Activated naive CD8-positive, alpha-beta T cell treated with anti-CD3 and anti-CD28 coated beads for 36 hours (primary cell): ENCODE results near the gene NES. TPM values are rescaled to one million over a fixed set of nuclear protein-coding genes. Genes with fewer than 3 reads are reported as not detected.

Source experiments
- DNase-seq: peaks from one replicate; pipeline ENCODE4 v3.0.0; 2021
- H3K27ac Mint-ChIP-seq: one replicate; pipeline ENCODE4 v1.8.0; 2022; ENCODE audit warnings: mild to moderate bottlenecking, moderate library complexity, mixed read lengths
- H3K27me3 Mint-ChIP-seq: one replicate; pipeline ENCODE4 v1.8.0; 2022; ENCODE audit warnings: mild to moderate bottlenecking, mixed read lengths
- H3K36me3 Mint-ChIP-seq: one replicate; pipeline ENCODE4 v1.8.0; 2021; ENCODE audit warnings: mild to moderate bottlenecking, mixed read lengths
- H3K4me1 Mint-ChIP-seq: one replicate; pipeline ENCODE4 v1.8.0; 2021; ENCODE audit warnings: mixed read lengths
- H3K4me3 Mint-ChIP-seq: one replicate; pipeline ENCODE4 v1.8.0; 2022; ENCODE audit warnings: mild to moderate bottlenecking, moderate library complexity, mixed read lengths
- H3K9me3 Mint-ChIP-seq: one replicate; pipeline ENCODE4 v1.8.0; 2022; ENCODE audit warnings: mixed read lengths
- total RNA-seq, 2 experiments: library from RNA; stranded (reverse); gene quantifications; one replicate each; pipeline ENCODE4 v1.2.3, GENCODE V29; 2021

Gene NES
- total RNA-seq, 2 experiments from 2014 or later = 0.04 TPM; not detected in 1

DNA sequence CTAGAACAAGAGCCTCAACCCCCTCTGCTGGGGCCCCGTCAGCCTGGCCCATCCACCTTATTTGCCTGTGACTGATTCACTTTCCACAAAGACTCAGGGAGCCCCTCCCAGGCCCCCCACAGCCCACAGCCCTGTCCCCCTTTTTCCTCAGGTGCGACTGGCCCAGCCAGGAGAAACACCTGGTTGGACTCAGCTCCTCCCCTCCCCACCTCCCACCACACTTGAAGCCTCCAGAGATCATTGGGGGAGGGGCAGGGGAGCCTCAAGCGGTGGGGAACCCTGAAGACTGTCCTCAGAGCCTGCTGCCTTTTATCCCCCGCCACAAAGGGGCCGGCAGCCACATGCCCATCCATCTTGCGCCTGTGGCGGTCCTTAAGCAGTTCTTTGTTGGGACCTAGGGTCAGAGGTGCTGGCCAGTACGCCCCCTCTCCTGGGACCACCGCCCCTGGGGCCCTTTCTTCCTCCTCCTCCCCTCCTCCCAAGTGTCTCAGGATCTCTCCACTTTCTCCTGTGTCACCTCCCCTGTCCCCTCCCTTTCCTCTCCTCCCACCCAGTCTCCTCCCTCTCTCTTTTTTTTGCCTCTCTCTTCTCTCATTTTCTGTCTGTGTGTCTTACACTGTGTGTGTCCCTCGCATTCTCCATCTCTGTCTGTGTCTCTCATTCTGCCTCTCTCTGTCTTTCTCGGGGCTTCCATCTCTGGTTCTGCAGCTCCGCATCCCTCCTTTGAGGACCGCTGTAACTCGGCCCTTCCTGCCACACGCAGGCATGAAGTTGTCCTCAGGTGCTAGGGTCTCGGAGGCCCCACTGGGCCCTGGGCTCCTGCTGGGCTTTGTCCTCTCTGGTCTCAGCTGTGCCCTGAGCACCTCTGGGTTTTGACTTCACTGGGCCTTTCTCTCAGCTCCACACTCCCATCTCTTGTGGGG, 16.0 kb upstream of the NES start:
- H3K36me3 Mint-ChIP-seq = no peaks in the 10 kb centered on the region
- H3K4me1 Mint-ChIP-seq = peaks cover 27% of the 10 kb centered on the region
- H3K27me3 Mint-ChIP-seq = peaks cover 81% of the 10 kb centered on the region
- no peak for DNase-seq
- H3K4me3 Mint-ChIP-seq = no peak overlapping the region
- no peaks in the 10 kb centered on the region for H3K9me3 Mint-ChIP-seq
- no peak overlapping the region for H3K27ac Mint-ChIP-seq

DNA sequence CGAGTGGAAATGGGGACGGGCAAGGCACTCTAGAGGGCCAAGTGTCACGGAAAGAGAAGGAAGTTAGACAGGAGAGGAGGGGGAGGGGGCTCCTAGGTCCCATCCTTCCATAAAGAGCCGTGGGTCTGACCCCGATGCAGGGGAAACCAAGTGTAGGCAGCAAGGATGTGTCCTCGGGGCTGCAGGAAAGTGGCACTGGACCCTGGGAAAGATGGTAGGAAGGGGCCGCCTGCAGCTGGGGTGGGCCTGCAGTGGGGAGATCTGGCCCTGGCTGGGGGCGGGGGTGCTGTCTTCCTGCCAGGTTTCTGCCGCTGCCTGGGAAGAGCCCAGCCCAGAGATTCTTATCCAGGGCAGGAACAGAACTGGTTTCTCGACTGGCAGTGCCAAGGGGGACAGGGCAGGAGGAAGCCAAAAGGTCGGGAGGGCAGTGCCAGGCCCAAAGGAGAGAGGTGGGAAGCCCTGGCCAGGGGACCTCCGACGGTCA, 15.3 kb upstream of the NES start:
- H3K4me3 Mint-ChIP-seq = no peak overlapping the region
- peaks cover 27% of the 10 kb centered on the region for H3K4me1 Mint-ChIP-seq
- peaks cover 79% of the 10 kb centered on the region for H3K27me3 Mint-ChIP-seq
- H3K27ac Mint-ChIP-seq = no peak overlapping the region
- DNase-seq = no peak
- no peaks in the 10 kb centered on the region for H3K36me3 Mint-ChIP-seq
- H3K9me3 Mint-ChIP-seq = no peaks in the 10 kb centered on the region

DNA sequence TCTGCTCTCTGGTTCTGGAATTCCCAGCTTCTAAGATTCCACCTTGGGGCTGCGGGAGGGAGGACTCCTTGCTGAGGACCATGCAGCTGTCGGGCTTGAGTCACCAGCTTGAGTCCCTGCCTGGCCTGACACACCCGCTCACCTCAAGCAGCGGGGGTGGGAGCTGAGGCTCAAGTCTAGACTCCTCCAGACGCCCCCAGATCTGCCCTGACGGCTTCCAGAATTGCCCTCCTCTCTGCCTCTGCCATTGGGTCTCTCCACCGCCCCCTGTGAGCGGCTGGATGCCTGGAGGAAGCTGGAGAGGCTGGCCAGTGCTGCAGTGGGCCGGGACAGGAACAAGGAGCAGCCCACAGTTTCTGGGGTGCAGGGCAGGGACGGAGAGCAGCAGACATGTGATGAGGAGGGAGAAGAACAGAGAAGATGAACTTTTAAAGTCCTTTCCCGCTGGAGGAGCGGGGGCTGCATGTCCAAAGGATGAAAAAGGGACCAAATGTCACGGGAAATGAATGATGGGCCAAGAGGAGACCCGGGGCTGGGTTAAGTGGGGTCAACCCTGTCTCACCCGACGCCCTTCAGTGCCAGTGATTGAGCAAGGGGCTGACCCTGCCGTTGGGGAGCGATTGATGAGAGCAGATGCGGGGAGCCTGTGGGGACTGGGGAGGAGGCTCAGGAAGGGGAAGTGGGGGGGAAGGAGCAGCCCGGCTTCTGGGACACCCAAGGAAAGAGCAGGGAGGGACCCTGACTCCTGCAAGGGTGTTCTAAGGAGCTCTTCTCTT, 14.6 kb upstream of the NES start:
- no peak overlapping the region for H3K27ac Mint-ChIP-seq
- H3K27me3 Mint-ChIP-seq = peaks cover 73% of the 10 kb centered on the region
- no peak for DNase-seq
- H3K9me3 Mint-ChIP-seq = no peaks in the 10 kb centered on the region
- peaks cover 27% of the 10 kb centered on the region for H3K4me1 Mint-ChIP-seq
- no peaks in the 10 kb centered on the region for H3K36me3 Mint-ChIP-seq
- H3K4me3 Mint-ChIP-seq = no peak overlapping the region

DNA sequence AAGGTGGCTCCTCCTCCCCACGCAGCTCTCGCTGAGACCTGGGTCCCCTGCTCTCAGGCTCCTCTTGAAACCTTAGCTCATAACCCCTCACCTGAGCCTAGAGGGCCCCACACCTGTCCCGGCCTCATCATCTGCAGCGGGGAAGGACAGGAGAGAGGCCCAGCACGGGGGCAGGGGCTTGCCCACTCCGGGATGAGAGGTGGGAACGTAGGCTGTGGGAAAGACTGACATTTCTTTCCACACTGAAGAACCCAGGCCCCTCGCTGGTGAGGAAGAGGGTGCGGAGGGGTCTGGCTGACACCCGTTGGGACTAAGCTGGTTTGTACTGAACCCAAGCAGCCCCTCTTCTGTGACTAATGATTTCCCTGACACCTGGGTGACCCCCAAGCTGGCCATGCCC, 14.0 kb upstream of the NES start:
- Mint-ChIP-seq H3K4me3 (no peak overlapping the region), H3K27me3 (peaks cover 67% of the 10 kb centered on the region), H3K36me3 (no peaks in the 10 kb centered on the region), H3K27ac (no peak overlapping the region), H3K4me1 (peaks cover 27% of the 10 kb centered on the region), H3K9me3 (no peaks in the 10 kb centered on the region)
- no peak for DNase-seq

DNA sequence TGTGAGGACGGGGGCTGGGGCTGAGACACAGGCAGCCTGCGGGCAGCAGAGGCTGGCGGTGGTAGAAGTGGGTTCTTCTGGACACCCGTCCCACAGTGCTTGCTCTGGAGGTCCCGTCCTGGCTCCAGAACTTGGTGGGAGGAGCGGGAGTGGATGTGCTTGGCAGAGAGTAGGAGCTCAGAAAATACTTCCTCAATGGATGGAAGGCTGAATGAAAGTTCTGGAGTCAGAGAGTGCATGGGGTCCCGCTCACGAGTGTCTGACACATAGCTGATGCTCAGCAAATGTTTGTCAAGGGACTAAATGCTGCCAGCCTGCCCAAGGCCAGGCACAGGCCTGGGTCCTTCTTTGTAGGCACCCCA, 13.4 kb upstream of the NES start:
- Mint-ChIP-seq H3K36me3 (no peaks in the 10 kb centered on the region), H3K27ac (no peak overlapping the region), H3K4me1 (peaks cover 27% of the 10 kb centered on the region), H3K4me3 (no peak overlapping the region), H3K9me3 (no peaks in the 10 kb centered on the region), H3K27me3 (peaks cover 66% of the 10 kb centered on the region)
- no peak for DNase-seq

DNA sequence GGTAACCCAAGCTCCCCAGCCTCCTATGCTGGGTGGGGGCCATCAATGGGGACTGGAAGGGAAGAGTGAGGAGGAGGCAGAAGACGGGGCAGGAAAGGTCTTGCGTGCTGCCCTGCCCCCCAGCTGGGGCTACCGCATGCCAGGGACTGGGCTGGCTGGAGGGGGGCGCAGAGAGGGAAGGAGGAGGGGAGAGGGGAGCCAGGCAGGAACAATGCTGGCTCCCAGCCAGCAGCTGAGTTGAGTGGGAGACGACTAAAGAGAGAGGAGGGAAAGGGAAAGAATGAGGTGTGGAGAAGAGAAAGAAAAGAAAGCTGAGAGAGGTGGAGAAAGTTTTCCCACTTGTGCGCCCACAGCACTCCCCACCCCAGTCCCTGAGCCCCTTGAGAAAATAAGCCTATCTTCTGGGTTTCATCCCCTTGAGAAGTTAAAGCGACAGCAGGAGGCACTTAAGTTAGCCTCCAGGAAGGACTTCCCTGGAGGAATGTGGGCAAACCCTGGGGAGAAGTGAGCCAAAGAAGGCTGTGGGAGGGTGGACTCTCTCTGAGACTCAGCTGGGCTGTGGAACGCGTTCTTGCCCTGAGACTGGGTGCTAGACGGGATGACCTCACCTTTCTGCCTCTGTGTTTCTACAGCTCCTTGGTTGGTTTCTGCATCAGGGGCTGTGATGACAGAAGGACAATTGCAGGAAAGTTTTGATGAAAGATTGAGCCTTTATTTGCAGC, 12.9 kb upstream of the NES start:
- Mint-ChIP-seq H3K27ac (no peak overlapping the region), H3K9me3 (no peaks in the 10 kb centered on the region), H3K36me3 (no peaks in the 10 kb centered on the region), H3K27me3 (peaks cover 68% of the 10 kb centered on the region), H3K4me3 (no peak overlapping the region), H3K4me1 (peaks cover 27% of the 10 kb centered on the region)
- no peak for DNase-seq

DNA sequence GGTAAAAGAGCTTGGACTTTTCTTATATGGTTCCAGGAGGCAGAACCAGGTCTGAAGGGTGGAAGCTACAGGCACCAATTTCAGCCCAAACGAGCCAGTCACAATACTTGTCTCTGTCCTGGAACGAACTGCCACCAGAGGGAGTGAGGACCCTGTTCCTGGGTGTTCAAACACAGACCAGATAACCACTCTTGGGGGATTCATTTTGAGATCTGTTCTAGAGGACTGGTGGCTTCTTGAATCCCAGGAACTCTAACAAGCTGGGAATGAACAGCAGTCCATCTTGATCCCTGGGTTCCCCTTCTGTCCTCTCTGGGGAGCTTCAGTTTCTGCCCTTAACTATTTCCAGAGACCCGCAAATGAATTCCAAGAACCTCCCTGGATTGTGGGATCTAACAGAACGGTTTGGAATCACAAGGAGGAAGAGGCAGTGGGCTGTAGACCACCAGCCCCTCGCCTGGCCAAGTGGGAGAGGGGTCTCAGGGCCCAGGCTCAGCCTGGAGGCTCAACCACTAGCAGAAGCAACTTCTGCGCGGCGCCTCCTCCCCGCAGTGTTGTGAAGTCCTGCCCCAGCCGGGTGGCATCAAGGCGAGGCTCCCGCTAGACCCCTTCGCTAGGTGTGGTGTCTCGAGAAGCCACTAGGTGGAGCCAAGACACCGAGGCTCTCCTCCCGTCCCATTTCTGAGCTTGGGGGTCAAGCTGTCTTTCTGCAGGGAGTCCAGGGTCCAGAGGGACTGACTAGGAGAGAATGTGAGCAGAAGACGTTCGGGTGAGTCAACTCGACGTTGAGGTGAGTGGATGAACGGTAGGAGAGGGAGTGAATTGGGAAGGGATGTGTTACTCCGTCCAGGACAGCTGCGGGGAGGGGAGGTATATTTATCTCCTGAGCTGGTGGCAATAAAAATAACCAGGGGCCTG, 12.1 kb upstream of the NES start:
- Mint-ChIP-seq H3K27ac (peak overlapping the region; percentile 69), H3K9me3 (no peaks in the 10 kb centered on the region), H3K27me3 (peaks cover 66% of the 10 kb centered on the region), H3K4me3 (no peak overlapping the region), H3K4me1 (peaks cover 31% of the 10 kb centered on the region), H3K36me3 (no peaks in the 10 kb centered on the region)
- peak; percentile 77 for DNase-seq

DNA sequence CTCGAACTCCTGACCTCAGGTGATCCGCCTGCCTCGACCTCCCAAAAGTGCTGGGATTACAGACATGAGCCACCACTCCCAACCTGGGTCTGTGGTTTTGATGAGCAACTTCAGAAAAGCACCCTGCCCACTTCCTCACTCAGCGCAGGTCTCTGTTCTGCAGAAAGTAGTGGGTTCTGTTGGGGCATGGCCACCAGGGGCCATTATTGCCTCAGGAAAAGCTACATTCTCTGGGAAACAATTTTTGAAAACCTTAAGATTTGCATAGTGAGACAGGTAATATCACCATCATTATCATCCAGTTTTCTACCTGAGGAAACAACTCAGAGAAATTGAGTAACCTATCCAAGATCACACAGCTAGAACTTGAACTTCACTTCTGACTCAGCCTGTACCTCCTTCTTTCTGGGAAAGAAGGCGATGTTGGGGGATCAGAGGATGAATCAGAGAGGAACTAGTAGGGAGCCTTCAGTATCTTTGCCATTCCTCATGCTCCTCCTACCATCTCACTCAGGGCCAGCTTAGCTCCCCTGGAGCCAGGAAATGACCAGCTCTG, 7.1 kb upstream of the NES start:
- no peak overlapping the region for H3K27ac Mint-ChIP-seq
- no peak for DNase-seq

DNA sequence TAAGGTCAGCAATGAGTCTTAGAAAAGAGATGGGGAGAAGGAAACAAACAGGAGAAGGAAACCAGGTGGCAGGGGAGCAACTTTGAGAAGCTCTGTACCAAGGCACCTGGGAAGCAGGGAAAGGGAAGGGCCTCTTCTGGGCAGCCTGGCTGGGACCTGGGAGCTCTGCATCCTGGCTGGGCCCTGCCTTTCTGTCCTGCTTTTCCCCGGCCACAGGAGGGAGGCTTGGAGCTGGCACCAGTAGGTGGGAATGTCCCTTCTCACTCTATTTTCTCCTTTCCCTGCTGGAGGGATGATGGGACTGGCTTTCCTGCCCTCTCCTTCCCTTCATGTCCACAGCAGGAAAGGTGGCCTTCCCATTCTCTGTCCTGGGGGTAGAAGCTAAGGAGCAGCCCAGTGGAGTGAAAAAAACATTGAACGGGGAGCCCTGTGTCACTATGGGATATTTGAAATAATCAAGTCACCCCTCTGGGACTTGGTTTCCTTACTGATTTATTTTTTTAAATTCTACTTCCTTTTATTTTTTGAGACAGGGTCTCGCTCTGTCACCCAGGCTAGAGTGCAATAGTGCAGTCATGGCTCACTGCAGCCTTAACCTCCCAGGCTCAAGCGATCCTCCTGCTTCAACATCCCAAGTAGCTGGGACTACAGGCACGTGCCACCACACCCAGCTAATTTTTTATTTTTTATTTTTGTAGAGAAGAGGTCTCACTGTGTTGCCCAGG, 5.1 kb upstream of the NES start:
- H3K27me3 Mint-ChIP-seq = peaks cover 45% of the 10 kb centered on the region
- no peaks in the 10 kb centered on the region for H3K36me3 Mint-ChIP-seq
- H3K4me3 Mint-ChIP-seq = no peak overlapping the region
- DNase-seq = no peak
- no peak overlapping the region for H3K27ac Mint-ChIP-seq
- H3K9me3 Mint-ChIP-seq = no peaks in the 10 kb centered on the region
- peaks cover 26% of the 10 kb centered on the region for H3K4me1 Mint-ChIP-seq

More for the DNA sequence above, 7.1 kb upstream of the NES start:
- no peaks in the 10 kb centered on the region for H3K36me3 Mint-ChIP-seq
- H3K9me3 Mint-ChIP-seq = no peaks in the 10 kb centered on the region
- peaks cover 41% of the 10 kb centered on the region for H3K27me3 Mint-ChIP-seq
- no peak overlapping the region for H3K4me3 Mint-ChIP-seq
- peaks cover 19% of the 10 kb centered on the region for H3K4me1 Mint-ChIP-seq

DNA sequence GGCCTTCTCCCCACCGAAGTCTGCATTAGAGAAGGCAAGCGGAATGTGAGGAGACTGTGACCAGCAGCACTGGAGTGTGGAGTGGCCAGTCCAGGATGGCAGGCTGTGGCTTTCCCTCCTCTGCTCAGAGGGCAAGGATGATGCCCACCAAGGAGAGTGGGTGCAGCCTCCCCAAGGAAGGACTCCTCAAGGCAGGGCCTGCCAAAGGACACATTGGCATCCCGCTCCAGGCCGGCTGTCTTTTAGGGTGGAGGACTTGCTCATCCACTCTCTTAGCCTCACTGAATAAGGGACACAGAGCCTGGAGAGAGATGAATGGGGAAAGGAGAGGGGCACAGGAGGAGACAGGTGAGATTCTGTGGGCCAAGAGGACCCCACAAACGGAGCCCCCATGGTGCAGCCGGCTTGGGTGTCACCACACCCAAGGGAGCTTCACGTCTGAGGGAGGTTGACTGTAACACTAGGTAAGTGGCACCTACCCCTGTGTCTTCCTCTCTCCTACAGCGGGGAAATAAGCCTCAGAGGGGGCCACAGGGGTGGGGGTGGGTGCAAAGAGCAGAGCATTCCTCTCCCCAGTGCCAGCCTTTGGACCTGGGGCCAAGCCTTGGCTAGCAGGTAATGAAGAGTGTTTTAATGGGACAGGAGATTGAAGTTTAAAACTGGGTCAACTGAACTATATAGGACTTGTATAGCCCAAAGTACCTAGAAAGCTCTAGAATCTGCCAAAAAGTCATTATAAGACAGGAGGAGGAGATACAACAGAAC, 4.2 kb upstream of the NES start:
- Mint-ChIP-seq H3K4me3 (no peak overlapping the region), H3K9me3 (no peaks in the 10 kb centered on the region), H3K36me3 (no peaks in the 10 kb centered on the region), H3K4me1 (peaks cover 26% of the 10 kb centered on the region), H3K27me3 (peaks cover 51% of the 10 kb centered on the region), H3K27ac (no peak overlapping the region)
- no peak for DNase-seq

DNA sequence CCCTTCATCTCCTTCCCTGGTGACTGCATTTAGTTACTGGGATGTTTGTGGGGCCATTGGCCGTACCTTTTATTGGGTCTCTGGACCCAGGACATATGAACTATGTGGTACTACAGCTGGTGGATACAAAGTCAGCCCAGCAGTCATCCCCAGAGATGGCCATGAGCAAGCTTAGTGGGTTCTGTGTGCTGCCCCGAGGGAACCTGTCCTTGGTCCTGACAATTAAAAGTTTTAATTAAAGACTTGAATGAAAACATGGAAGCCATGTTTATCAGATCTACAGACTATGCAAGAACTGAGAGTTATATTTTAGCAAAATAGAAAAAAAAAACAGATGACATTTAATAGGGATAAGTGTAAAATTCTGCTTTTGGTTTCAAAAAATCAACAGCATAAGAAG, 2.8 kb upstream of the NES start:
- no peak for DNase-seq
- H3K27ac Mint-ChIP-seq = no peak overlapping the region
- no peak overlapping the region for H3K4me3 Mint-ChIP-seq
- no peaks in the 10 kb centered on the region for H3K36me3 Mint-ChIP-seq
- H3K4me1 Mint-ChIP-seq = peaks cover 26% of the 10 kb centered on the region
- no peaks in the 10 kb centered on the region for H3K9me3 Mint-ChIP-seq
- H3K27me3 Mint-ChIP-seq = peaks cover 62% of the 10 kb centered on the region

DNA sequence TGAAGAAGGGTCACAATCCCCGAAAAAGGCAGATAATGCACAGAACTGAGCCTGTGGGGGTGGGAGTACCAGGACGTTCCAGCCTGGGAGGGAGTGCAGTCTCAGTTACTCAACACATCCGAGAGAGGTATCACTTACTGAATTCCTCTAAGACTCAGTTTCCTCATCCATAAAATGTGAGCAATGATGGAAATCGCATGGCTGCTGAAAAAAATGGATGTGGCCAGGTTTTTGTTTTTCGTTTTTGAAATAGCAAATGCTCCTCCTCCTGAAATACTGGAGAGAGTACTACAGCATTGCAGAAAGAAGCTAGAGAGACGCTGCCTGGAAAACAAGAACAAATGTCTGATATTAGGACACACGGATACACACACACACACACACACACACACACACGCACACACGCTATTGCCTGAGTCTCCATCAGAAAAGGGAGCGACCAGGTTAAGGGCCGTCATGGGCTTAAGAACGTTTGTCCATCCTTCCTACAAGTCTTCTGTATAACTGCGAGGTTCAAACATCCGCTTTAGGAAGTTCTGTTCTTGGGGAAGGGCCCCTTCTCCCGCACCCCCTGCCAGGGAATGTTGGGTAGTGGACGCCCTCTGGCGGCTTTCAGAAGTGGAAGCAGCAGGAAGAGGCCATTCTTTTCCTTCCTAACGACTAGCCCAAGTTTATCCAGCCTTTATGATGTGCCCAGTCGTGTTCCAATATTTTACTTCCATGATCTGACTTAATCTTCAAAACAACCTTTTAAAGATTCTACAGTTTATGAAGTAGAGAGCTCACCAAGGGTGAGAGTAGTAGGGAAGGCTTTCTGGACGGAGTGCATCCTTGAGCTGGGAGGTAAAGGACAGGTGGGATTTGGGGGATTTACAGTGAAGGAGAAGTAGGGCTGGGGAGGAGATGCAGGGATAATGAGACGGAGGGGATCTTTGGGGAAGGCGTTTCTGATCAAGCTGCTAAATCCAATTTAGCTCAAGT, 699 bp upstream of the NES start:
- H3K27ac Mint-ChIP-seq = no peak overlapping the region
- H3K36me3 Mint-ChIP-seq = no peaks in the 10 kb centered on the region
- no peak overlapping the region for H3K4me3 Mint-ChIP-seq
- H3K4me1 Mint-ChIP-seq = peaks cover 12% of the 10 kb centered on the region
- peak; percentile 29 for DNase-seq
- peaks cover 66% of the 10 kb centered on the region for H3K27me3 Mint-ChIP-seq
- H3K9me3 Mint-ChIP-seq = no peaks in the 10 kb centered on the region
